Effector memory CD4-positive, alpha-beta T cell (primary cell): ENCODE results near the gene CLEC18B.
"Not testable (repeated sequence)": the region's sequence is repeated elsewhere in the genome, so short reads cannot be mapped to it uniquely, and the experiment has no call there.

ENCODE experiments used
- DNase-seq, 3 donors: peaks; one replicate each; pipeline ENCODE4 v3.0.0-alpha.2; 2020
- H3K27ac ChIP-seq: 2 replicates; pipeline ENCODE4 v1.7.0; 2013; ENCODE audit warnings: mild to moderate bottlenecking, low read length, moderate library complexity; ENCODE audit not compliant: insufficient read depth, poor library complexity, severe bottlenecking
- H3K27me3 ChIP-seq: replicated peaks from 2 replicates; pipeline ENCODE4 v1.7.0; 2013; ENCODE audit warnings: mild to moderate bottlenecking, low read length; ENCODE audit not compliant: insufficient read depth, control insufficient read depth, poor library complexity, severe bottlenecking
- H3K36me3 ChIP-seq: 2 replicates; pipeline ENCODE4 v1.7.0; 2013; ENCODE audit warnings: mild to moderate bottlenecking, low read length, moderate library complexity; ENCODE audit not compliant: control insufficient read depth, insufficient read depth
- H3K4me1 ChIP-seq: 2 replicates; pipeline ENCODE4 v1.7.0; 2013; ENCODE audit warnings: low read length, mild to moderate bottlenecking; ENCODE audit not compliant: control insufficient read depth, insufficient read depth, poor library complexity, severe bottlenecking
- H3K4me3 ChIP-seq: 2 replicates; pipeline ENCODE4 v1.7.0; 2013; ENCODE audit warnings: low read length, low read depth, mild to moderate bottlenecking; ENCODE audit not compliant: insufficient read depth, poor library complexity, severe bottlenecking
- H3K9me3 ChIP-seq: 2 replicates; pipeline ENCODE4 v1.7.0; 2013; ENCODE audit warnings: mild to moderate bottlenecking, low read length, moderate library complexity; ENCODE audit not compliant: control insufficient read depth
- total RNA-seq, 3 donors: gene quantifications; one replicate each; lab custom pipeline; 2026; lab: John Stamatoyannopoulos, UW

Gene CLEC18B
- total RNA-seq, result 0.26 to 0.58 (median 0.52) reads per million in 3 donors

DNA sequence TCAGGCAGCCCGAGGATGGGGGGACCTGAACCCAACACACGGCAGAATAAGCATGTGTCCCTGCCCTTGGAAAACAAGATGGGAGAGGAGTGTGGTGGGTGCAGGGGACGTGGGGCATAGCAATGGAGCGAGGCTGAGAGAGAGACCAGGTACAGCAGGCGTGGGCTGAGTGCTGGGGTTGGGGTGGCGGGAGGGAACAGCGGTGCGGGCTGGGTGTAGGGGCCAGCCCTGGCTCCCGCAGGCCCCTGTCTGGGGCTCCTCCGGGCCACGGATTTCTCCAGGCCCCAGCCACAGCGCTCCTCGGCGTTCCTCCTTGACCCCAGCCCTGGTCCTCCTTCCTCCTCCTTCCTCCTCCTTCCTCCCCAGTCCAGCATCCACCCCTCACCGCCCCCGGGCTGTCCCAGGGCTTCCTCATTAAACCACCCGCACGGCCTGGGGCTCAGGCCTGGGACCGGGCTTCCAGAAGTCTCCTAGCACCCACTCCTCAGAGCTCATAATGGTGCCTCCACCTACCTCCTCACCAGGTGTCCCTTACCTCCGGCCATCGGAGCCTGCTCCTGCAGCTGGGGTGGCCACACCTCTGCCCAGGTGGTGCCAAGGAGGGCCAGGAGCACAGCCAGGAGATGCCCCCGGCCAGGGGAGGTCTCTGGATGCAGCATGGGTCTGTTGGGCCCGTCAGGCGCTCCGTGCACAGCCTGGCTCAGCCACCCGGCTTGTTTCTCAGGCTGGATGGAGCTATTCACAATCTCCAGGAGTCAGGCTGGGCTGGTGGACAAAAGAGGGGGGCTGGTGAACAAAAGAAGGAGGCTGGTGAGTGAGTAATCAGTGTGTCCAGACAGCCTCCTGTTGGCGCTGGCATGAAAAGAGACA, at the start of gene CLEC18B:
Gene CLEC18B (minus strand): TSS at position 867 of the 870 bp plus-strand sequence. CDS start 208 bp downstream, at position 659.
- H3K27ac ChIP-seq, H3K27me3 ChIP-seq, H3K4me1 ChIP-seq, H3K9me3 ChIP-seq, DNase-seq, H3K36me3 ChIP-seq, H3K4me3 ChIP-seq: not testable (repeated sequence)

DNA sequence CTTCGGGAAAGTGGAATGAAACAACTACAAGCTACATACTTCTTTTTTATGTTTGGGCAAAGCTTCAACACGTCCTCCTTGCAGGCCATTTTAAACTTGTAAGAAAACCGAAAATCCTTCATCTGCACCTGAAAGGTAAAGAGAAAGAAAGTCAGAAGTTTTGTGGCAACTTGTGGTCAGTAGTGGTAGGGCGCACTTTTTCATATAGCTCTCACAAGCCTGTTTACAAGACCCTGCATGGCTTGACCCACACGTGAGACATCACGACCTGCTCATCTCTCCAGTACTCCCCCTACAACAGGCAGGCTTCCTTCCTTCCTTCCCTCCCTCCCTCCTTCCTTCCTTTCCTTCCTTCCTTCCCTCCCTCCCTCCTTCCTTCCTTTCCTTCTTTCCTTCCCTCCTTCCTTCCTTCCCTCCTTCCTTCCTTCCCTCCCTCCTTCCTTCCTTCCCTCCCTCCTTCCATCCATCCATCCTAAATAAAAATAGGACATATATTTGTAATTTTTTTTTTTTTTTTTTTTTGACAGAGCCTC, 48.7 kb upstream of the CLEC18B start:
- Histone ChIP-seq H3K4me1 (no peaks in the 10 kb centered on the region), H3K27ac (no peak overlapping the region), H3K27me3 (no peaks in the 10 kb centered on the region), H3K9me3 (no peaks in the 10 kb centered on the region), H3K36me3 (peaks cover 89% of the 10 kb centered on the region), H3K4me3 (no peak overlapping the region)
- no peak for DNase-seq

DNA sequence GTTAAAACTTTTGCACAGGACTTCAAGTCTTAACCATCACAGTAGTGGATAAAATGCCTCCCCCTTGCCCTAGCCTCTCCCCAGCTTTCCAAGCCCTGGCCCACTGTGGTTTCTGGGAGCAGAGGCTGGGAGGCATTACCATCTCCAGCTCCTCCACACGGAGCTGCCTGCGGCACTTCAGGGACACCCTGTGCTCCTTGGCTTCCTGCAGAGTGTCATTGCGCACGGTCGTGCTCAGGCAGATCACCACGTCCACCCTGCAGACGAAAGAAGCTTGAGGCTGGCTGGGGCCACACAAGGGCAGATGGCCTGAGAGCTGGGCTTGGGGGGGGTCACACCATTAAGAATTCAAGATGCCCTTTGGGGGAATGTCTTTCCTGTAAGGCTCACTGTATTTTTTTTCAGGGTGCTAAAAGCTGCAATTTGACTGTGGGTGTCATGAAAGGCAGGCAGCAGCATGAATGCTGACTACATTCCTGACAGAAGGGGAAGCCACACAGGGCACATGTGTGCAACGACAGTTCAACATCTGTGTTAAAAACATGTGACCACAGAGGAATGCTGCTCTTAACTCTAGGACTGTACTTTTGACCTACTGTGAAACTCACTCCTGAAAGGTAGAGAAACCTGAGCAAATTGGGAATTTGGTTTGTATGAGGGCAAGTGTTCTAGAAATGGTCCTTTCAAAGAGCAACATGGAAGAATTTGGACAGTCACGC, 47.7 kb upstream of the CLEC18B start:
- no peak for DNase-seq
- H3K36me3 ChIP-seq, result peaks cover 90% of the 10 kb centered on the region

DNA sequence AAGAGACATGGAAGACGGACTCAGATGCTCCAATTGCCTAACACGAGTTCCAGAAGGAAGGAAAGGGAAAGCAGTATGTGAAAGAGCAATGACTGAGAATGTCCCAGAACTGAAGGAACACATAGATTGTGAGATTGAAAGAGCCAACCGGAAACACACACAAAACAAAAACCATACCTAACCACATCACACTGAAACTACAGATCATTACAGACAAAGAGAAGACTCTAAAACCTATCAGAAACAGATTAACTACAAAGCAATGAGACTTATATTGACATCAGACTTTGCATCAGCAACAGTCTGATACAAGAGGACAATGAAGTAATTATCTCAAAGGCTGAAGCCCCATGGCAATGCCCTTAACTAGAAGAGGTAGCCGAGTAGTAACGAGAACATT, 45.6 kb upstream of the CLEC18B start:
- Histone ChIP-seq H3K36me3 (peaks cover 92% of the 10 kb centered on the region), H3K27ac (no peak overlapping the region)
- DNase-seq, result no peak

More for the DNA sequence above, 47.7 kb upstream of the CLEC18B start:
- H3K9me3 ChIP-seq, result no peaks in the 10 kb centered on the region
- H3K4me3 ChIP-seq, result no peak overlapping the region
- no peak overlapping the region for H3K27ac ChIP-seq
- H3K27me3 ChIP-seq, result no peaks in the 10 kb centered on the region
- no peaks in the 10 kb centered on the region for H3K4me1 ChIP-seq

DNA sequence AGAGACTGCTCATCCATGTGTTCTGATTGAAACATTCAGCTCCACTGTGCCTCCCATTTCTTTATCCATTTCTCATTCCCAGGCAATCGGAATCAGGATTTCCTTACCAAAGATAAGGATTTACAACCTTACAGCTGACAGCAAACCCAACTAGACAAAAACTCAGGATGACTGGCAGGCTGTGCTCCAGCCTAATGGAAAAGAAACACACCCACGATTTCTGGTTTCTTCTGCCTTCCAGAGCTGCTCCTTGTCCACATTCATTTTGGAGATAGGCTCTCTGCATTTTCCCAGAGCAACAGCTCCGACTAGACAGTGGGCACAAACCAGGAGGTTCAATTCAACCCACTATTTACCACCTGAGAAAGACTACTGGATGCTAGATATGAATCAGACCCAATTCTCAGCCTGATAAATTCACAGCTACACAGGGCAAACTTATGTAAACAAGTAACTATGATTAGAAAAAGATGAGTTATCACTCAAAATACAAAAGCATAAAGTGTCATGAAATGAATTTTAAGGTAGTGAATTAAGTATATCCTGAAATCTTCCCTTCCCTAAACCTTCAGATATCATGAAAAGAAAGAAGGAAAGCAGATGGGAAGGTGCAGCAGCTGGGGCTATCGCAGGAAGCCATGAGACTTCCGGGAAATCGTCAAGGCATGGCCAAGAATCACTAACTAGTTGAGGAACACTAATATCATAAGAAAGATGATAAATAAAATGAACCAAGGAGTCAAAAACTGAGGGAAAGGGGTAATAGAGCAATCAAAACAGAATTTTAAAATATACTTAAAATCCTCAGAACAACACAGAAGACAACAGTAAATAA, 44.8 kb upstream of the CLEC18B start:
- no peak overlapping the region for H3K4me3 ChIP-seq
- no peaks in the 10 kb centered on the region for H3K9me3 ChIP-seq
- H3K4me1 ChIP-seq, result no peaks in the 10 kb centered on the region
- no peak overlapping the region for H3K27ac ChIP-seq
- DNase-seq, result no peak
- H3K36me3 ChIP-seq, result peaks cover 89% of the 10 kb centered on the region
- no peaks in the 10 kb centered on the region for H3K27me3 ChIP-seq

More for the DNA sequence above, 45.6 kb upstream of the CLEC18B start:
- Histone ChIP-seq H3K9me3 (no peaks in the 10 kb centered on the region), H3K4me3 (no peak overlapping the region), H3K4me1 (no peaks in the 10 kb centered on the region), H3K27me3 (no peaks in the 10 kb centered on the region)

DNA sequence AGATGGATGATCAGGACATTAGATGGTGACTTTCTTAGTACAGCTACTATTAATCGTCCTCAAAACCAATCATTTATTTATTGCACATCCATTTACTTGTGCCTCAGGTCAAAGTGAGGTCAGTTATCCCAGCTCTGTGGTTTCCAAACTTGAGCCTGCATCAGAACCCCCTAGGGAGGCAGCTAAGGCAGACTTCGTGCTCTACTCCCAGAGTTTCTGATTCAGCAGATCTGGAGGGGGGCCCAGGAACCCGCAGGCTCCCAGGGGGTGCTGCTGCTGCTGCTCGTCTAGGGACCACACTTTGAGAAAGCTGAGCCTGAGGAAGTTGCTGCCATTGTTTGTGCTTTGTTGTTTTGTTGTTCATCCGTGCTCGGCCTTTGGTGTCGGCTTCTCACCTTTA, 44.0 kb upstream of the CLEC18B start:
- no peak overlapping the region for H3K4me3 ChIP-seq
- H3K27ac ChIP-seq, result no peak overlapping the region
- no peak for DNase-seq
- peaks cover 89% of the 10 kb centered on the region for H3K36me3 ChIP-seq
- no peaks in the 10 kb centered on the region for H3K27me3 ChIP-seq
- no peaks in the 10 kb centered on the region for H3K9me3 ChIP-seq
- no peaks in the 10 kb centered on the region for H3K4me1 ChIP-seq

DNA sequence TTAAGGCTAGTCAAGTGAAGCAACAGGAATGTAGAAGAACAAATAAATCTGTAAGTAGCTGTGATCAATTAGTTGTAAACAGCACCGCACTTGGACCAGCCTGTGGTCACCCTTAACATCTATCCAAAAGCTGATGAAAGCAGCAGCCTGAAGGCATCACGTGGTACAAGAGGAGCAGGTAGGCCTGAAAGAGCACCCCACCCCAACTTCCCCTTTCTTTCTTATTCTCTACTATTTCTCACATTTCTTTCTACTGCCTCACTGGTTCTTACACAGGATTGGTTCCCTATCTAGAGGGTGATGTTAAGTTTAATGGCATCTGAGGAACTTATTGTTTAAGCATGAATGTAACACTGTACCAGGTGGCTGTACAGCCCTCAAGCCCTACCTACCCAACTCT, 42.6 kb upstream of the CLEC18B start:
- Histone ChIP-seq H3K27ac (no peak overlapping the region), H3K4me3 (no peak overlapping the region), H3K9me3 (no peaks in the 10 kb centered on the region), H3K4me1 (no peaks in the 10 kb centered on the region), H3K36me3 (peaks cover 87% of the 10 kb centered on the region), H3K27me3 (no peaks in the 10 kb centered on the region)
- DNase-seq, result no peak

DNA sequence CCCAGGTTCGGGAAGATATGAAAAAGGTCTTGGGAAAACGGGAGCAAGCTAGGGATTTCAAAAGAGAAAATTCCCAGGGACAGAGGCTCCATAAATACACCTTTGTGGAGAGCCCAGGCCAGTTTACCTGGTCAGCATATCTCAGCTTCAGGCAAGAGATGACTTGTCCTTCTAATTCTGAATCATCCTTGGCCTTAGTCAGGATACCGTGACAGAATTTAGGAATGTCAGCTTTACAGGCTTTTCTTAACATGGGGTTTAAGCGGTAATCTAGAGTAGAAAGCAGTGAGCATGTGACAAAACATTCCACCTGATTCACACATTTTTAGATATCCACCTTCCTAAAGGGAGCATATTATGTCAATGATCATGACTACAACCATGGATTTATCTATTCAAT, 41.1 kb upstream of the CLEC18B start:
- no peak overlapping the region for H3K27ac ChIP-seq
- no peaks in the 10 kb centered on the region for H3K27me3 ChIP-seq
- no peaks in the 10 kb centered on the region for H3K4me1 ChIP-seq
- no peak for DNase-seq
- H3K36me3 ChIP-seq, result peaks cover 90% of the 10 kb centered on the region
- no peak overlapping the region for H3K4me3 ChIP-seq
- H3K9me3 ChIP-seq, result no peaks in the 10 kb centered on the region

DNA sequence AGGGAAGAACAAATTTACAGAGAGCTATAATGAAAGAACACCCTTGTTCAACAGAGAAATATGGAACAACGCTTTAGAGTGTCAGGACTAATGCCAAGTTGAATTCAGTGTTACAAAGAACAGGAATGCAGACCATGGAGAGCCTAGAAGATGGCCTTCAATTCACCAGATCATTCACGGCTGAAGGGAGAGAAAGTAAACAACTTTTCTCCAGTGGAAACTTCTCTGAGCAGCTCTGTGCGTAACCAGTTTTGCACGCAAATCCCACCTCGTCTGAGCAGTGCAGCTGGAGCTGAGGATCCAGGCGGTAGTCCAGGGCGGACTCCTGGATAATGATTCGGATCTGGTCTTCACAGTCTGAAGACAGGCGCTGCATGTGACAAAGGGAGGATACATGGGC, 40.5 kb upstream of the CLEC18B start:
- Histone ChIP-seq H3K36me3 (peaks cover 89% of the 10 kb centered on the region), H3K9me3 (no peaks in the 10 kb centered on the region), H3K27me3 (no peaks in the 10 kb centered on the region), H3K27ac (no peak overlapping the region), H3K4me3 (no peak overlapping the region), H3K4me1 (no peaks in the 10 kb centered on the region)
- DNase-seq, result no peak
